Superior temporal gyrus (tissue), 1 donor: ENCODE measurements around the gene DROSHA.

Experiments
- DNase-seq: peaks from one replicate; pipeline ENCODE4 v3.0.0-alpha.2; 2016; ENCODE audit errors: extremely low spot score

Gene DROSHA

DNA sequence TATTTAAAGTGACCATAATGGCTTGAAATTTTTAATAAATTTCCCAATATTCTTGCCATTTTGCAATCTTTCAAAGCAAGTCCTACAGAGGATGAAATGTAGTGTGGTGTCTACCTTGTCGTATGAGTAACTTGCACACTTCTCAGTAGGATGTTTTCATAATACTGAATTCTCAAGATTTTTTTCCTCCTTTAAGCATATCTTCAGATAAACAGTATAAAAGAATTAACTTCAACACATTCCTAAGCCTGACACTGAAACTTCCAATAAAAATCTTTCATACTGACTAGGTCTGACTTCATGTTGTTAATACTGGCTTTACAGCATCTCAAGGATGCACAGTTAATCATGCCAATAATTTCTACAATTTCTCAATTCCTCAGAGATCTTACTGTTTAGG is 62.0 kb downstream of the DROSHA start:
- no peak for DNase-seq

DNA sequence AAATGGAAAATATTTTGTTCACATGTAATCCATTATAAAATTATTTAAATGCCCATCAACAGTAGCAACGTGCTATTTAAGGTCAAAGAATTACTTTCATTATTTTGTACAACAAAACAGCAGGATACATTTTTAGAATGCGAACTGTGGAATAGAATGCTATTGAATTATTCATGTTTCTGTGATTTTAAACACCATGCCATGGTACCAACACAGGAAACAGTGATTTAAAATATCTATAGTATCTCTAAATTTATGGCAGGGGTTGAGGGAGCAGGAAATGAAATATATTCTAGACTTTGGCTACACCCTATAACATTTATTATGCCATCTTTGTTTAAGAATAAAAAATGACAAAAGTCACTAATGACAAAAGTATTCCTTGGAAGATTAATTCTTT is 62.4 kb downstream of the DROSHA start:
- DNase-seq, result no peak

DNA sequence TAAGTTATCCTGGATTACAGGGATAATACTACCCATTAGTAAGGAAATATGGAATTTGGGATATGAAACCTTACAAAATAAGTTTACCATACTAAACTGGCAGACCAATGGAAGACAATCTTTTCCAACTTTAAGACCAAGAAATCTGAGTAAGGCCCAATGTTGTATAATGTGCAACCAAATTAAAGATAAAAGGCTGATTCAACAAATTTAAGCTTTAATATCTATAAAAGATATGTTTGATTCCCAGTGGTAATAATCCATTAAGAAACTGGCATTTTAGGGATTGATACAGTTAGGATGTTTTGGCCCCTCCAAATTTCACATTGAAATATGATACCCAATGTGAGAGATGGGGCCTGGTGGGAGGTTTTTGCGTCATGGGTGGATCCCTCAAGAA is 66.6 kb downstream of the DROSHA start:
- DNase-seq, result no peak

DNA sequence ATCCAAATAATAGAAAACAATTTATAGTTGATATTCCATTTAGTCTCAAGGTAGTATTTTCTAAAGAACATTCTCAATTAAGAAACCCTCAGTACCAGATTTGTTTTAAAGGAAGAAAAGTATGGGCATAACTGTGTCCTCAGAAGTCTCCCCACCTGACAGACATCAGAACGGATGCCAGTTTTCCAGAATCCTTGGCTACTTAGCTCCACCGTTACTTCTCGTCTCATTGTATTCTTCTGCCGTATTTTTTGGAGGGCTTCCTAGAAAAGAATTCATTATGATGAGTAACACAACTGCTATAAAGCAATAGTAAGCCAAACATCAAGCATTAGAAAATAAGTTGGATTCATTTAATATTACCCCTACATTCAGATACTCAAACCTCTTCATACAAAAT is 67.8 kb downstream of the DROSHA start:
- DNase-seq, result no peak

DNA sequence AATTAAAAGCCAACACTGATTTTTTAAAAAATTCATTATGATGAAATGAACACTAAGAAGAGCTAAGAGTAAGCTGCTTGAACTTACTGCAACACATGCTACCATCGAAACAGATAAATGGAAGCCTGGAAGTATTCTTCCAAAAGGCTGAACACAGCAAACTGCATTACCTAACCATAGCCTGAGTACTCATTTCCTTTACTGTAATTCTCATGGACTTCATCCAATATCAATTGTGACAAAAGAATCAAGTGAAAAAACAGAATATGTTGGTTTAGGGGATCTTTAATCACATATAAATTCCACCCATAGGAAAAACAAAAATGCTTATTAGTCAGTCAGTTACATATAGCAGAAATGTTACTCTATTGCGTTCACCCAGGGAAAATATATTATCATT is 68.5 kb downstream of the DROSHA start:
- DNase-seq, result no peak

DNA sequence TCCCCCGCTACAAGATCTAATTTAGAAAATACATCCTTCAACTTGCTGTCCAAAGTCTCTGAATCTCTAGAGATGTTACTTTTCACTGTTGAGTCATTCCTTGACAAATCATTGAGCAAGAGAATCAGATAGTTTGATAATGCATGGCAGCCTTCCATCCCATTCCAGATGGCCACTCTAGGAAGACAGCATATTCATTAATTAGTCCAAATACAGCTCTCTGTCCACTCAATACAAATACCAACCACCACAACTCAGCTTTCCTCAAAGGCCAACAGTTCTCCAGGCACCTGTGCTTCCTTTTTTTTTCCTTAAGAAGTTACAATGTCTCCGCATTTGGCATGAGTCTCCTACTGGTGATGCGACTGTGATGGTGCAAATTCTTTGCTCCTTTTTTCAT is 72.3 kb downstream of the DROSHA start:
- no peak for DNase-seq

DNA sequence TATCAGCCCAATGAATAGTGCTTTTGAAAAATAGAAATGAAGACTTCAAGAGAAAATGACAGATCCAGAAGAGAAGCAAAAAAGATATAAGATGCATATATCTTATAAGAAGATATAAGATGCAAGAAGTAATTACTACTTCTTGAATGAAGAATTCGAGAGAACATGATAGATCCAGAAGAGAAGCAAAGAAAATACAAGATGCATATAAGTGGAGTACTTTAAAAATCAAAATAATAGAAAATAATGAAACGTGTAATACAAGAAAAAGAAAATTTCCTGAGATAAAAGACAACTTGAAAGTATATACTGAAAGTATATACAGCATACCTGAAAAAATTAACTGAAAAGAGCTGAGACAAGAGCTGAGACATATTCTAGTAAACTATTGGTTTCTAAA is 76.7 kb downstream of the DROSHA start:
- no peak for DNase-seq

DNA sequence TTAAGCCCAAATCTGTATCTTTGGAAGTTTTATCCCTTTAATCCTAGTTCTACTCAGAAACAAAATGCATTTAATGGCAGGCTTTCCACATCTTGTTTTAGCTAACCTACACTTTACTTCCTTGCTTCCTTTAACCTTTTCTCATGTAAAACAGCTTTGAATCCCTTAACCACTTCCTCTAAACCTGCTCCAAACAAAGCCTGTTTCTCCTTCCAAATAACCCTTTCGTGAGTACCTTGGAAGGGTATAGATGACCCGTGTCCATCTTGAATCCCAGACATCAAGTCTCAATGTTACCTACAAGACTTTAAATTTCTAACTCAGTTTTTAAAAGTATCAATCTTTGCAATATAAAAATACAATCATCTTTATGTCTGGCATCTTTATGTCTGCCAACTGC is 78.4 kb downstream of the DROSHA start:
- DNase-seq, result no peak

DNA sequence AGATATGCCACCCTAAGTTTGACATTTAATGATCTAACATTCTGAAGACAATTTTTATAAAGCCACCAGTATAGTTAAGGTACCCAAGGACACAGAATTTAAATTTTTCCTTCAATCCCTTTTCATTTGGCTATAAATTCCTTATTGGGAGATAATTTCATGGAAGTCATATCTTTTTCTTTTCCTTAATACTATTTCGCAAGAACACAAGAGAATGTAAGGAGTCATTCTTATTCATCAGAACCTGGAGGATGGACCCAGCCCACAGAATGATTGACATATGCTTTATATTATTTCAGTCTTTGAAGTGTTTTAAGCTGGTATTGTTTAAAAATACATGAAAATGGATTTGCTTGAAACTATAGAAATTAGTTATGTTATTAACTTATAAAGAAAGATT is 79.6 kb downstream of the DROSHA start:
- DNase-seq, result no peak

DNA sequence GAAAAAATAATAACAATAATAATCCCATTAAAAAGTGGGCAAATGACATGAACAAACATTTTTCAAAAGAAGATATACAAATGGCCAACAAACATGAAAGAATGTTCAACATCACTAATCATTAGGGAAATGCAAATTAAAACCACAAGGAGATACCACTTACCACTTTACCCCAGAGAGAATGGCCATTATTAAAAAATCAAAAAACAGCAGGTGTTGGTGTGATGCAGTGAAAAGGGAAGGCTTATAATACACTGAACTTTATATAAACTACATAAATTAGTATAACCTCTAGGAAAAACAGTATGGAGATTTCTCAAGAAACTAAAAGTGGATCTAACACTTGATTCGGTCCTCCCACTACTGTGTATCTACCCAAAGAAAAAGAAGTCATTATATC is 81.9 kb downstream of the DROSHA start:
- DNase-seq, result no peak

DNA sequence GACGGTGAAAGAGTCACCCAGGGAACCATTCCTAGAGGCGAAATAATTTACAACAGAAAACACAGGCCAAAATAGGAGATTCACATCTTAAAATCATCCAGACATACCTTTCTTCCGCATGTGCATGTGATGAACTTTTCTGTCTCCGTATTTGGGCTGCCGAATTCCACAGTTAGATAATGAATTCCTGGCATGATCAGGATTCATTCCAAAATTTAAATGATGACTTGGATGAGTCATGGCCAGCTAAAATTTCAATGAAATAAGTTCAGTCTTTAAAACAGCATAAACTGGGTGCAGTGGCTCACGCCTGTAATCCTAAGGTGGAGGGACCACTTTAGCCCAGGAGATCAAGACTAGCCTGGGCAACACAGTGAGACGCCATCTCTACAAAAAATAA is 82.7 kb downstream of the DROSHA start:
- peak; percentile 14 for DNase-seq

DNA sequence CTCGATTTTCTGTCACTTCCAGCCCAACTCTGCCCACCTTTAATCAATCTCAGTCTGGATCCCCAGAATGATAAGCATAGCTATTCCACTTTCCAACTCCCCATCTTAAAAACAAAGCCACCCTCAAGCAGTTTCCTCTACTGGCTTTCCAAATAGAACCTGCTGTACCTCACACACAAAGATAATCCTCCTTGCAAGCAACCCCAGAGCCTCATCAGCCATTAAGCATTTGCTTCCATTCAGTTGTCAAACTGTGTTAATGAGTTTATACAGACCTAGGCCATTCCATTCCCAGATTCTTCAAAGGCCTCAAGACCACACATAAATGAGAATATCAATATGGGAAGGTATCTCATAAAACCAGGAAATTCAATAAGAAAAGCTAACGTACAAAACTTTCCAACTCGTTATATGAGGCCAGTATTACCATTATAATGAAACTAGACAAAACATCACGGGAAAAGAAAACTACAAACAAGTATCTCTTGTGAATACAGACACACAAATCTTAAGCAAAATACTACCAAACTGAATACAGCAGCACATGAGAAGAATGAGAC is 86.8 kb downstream of the DROSHA start:
- DNase-seq, result no peak

DNA sequence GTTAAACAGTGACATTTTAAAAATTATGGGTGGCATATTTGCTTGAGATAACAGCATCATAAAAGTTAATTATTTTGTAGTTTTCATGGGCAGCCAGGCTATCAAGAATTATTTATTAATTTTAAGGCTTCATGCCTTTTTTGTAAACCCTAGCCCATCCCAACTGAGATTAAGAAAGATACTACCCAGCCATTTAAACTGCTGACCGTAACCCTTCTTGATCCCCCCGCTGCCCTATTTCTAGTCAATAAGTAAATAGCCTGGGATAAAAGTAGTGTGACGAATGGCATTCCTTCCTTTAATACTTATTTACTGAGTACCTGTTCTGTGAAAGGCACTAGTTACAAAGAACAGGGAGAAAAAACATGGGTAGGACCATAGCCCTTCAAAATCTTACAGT is 88.3 kb downstream of the DROSHA start:
- no peak for DNase-seq

DNA sequence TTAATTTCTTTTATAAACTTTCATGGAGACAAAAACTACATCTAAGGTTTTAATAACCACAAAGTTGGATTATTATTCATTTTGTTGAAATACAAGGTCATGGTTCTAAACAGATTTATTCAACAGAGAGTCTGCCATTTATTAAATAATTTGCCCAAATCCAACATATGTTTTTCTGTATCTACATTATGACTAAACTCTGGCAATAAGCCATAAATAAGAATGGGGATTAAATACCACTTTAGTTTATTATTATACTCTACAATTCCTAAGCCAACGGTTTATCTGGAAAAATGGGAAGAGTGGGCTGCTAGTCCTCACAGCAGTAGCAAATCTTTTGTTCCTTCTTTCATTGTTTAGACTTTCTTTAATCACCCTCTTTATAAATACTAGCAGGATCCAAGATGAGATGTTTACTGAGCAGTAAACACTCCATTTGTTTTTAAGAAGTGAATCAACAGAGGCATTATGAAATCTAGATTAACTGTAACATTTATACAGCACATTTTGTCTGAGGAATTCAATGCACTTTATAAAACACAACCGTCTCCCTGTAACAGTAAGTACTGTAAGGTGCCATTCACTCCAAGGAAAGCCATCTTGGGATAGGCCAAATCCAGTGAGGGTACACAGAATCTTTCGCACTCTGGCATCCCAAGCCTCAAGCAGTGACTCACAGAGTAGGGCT is 89.7 kb downstream of the DROSHA start:
- no peak for DNase-seq

DNA sequence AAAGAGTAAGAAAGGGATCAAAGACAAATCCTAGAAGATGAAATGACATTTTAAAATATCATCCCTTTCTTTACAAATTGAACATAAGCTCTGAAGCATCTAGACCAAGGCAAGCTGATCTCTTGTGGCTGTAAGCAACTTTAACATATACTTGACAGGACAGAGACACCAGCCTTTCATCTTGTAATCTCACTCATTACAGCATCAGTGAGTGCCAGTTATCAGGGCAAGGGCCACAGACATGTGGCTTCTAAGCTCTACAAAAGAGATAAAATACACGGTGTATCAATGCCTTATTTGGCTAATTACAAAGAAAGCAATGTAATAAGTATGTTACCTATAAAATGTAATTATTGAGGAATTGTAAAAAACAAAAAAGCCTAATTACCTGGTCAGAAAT is 95.0 kb downstream of the DROSHA start:
- no peak for DNase-seq

DNA sequence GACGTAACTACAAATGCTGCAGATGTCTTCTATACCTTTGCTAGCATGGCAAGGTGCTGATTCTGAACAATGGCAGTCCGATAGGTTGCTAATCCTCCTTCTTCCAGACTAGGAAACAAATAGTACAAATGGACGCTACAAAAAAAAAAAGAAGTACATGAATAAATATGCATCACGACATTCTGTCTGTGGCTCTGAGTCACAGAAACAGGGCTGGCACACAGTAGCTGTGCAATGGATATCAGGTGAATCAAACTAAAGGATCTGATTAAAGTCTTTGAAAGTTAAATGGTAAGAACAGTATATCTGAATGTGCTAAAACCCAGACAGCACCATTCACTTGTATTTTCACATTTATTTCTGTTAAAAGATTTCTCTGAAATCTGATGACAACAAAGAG is 96.2 kb downstream of the DROSHA start:
- DNase-seq, result no peak

DNA sequence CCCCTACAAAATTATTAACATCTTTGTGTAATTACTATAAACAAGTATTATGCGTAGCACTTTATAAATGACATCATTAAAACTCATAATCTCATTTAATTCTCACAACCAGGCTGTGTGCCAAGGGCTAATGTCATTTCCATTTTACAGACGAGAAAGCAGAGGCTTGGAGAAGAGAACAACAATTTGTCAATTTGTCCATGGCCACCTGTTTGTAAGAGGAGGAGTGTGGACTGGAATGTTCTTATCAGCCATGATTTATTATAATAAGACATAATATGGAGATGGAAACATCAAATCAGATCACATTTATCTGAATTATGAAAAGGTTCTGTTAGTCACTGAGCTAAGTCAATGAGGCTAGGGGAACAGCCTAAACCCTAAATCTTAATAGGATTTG is 97.0 kb downstream of the DROSHA start:
- no peak for DNase-seq

DNA sequence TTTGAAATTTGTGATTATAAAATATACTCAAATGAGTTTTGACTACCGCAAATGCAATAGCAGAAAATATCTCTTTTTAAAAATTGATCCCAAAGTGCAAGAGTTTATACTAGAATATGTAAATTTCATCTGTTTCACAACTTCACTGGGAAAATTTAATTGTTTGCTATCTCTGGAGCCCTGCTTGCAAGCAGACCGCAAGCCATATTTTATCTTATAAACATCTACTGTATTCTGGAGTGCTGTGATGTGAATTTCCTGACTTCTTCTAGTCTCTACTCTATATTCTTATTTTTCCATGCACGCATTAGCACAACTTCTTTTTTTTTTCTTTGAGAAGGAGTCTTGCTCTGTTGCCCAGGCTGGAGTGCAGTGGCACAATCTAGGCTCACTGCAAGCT is 98.7 kb downstream of the DROSHA start:
- no peak for DNase-seq

DNA sequence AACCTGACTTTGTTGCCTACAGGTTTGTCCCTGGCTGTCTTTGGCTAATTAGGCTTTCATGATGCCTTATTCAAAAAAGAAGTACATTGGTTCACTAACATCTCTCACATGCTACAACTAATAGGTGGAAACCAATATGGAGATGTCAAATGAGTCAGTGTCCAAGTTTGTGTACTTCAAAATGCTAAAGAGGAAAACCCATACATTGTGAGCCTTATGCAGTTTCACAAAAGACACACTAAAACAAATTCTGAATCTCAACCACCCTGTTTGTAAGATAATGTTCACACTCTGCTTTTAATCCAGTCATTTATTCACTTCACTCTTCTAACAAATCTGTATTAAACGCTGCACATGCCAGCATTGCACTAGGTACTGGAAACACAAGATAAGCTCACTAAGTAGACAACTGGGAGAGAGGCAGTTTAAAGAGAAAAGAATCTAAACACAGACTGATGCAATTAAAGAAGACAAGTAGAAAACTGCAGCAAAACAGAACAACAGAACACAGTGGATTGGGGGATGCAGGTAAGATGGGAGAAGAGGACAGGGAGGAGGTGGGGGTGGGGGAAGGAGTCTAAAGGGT is 104.1 kb downstream of the DROSHA start:
- DNase-seq, result no peak

DNA sequence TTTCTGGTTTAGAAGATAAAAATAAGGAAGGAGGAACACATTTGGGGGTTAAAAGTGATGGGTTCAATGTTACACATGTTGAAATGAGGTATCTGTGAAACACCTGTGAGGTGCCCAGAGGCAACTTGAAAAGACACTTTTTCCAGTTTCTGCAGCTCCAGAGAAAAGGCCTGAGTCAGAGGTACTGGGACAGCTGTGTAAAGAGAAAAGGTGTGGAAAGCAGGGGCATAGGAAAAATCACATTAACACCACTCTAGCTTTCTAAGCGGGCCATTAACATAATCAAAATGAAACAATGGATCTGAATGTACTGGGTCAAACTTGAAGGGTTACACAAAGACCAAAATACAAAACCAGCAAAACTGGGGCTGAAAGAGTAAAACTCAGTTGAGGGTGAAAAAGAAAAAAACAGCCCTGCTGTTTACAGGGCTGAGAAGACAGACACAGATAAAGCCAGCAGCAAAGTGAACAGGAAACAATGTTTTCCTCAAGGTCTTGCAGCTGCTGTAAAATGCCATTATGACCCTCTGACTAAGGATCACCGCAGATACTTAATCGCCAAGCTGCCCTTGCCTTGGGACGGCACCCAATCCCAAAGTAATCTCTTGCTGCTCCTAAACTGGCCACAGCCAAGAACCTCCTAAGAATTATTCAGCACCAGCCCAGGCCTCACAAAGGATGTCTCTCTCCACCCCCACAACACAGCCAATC is 104.7 kb downstream of the DROSHA start:
- no peak for DNase-seq

DNA sequence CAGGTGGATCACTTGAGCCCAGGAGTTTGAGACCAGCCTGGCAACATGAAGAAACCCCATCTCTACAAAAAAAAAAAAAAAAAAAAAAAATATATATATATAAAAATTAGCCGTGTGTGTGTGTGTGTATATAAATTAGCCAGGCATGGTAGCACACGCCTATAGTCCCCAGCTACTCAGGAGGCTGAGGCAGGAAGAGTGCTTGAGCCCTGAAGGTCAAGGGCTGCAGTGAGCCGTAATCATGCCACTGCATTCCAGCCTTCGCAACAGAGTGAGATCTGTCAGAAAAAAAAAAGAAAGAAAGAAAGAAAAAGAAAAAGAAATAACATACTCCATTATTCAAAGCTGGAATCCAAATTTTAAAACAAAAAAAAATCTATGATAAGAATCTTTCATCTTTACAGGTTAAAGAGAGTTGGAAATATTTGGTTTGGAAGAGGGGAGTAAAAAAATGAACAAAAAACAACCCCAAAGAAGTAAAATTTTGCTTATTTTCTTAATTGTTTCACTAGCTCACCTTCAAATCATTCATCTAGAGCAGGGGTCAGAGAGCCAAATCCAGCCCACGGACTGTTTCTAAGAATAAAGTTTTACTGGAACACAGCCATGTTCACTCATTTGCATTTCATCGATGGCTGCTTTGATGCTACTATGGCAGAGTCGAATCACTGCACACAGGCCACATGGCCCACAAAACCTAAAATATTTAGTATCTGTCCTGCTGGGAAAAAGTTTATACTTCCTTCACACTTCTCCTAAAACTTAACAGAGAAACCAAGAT is 109.9 kb downstream of the DROSHA start:
- DNase-seq, result no peak

DNA sequence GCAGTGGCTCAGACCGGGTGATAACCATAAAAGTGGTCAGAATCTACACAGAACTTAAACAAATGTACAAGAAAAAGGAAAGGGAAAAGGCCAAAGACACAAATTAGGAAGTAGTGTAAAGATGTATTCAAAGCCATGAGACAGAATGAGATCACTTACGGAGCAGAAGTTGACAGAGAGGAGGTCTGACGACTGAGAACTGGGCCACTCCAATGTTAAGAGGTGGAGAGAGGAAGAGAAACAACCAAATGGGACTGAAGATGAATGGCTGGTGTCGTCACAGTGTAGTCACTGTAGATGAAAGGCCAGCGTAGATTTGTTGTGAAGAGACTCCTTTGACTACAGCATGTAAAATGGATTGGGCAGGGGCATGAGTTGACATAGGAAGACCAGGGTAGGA is 114.4 kb downstream of the DROSHA start:
- no peak for DNase-seq
